ENCODE data around the gene CPE. TPM values are rescaled to one million over a fixed set of nuclear protein-coding genes. Genes with fewer than 3 reads are reported as not detected.

Gene CPE
- total and polyA plus RNA-seq, 10 of the 15 experiments (the other 5 are each of a cell fraction or from before 2014, with no cell fraction given), result 0.05 to 0.14 TPM; not detected in 8

DNA sequence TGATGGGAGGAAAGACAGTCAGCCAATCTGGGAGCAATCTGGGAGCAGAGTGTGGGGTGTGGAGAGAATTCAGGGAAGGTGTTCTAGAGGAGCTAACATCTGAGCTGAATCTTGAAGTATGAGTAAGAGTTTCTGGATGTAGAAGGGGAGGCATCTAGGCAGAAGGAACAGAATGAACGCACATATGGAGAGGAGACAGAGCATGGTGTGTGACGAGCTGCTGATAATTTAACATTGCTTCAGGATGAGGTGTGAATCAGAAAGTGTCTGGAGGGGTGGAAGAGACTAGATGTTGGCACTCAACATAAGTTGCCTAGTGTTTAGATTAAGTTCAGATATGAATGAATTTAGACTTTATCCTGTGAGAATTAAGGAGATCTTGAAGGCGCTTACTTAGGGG lies 58.9 kb downstream of the CPE start:
- ChIA-PET POLR2A (no interaction called here), RAD21 (ENCODE audit: unreplicated experiment) (no interaction called here), CTCF (no interaction called here), SMC1A (ENCODE audit: uncharacterized antibody, unreplicated experiment) (no interaction called here)
- Histone ChIP-seq H3K9me3 (replicated peaks; ENCODE audit: control insufficient read depth, insufficient read depth, low read length) (no peaks in the 10 kb centered on the region), H3K27me3 (replicated peaks in 1 of 2; ENCODE audit: control insufficient read depth in 2 of 2, insufficient read depth in 2 of 2, low read length in 1 of 2) (no peaks in the 10 kb centered on the region; a peak in 1 of 4 replicates), H3K4me1 (ENCODE audit: control insufficient read depth, insufficient read depth, low read length) (no peaks in the 10 kb centered on the region), H3K27ac (ENCODE audit: control insufficient read depth, insufficient read depth) (no peak overlapping the region), H3K4me3 (no peak overlapping the region), H2AFZ (ENCODE audit: control insufficient read depth, low read depth, low read length) (no peak overlapping the region), H3K4me2 (ENCODE audit: control insufficient read depth, insufficient read depth) (no peak overlapping the region), H4K20me1 (ENCODE audit: control insufficient read depth, insufficient read depth) (no peaks in the 10 kb centered on the region), H3K79me2 (ENCODE audit: control insufficient read depth, insufficient read depth, low read length) (no peaks in the 10 kb centered on the region), H3K36me3 (ENCODE audit: control insufficient read depth in 2 of 2, insufficient read depth in 2 of 2, low read length in 1 of 2) (no peaks in the 10 kb centered on the region), H3K9ac (ENCODE audit: control insufficient read depth, insufficient read depth, low read length) (no peak overlapping the region)
- 22% methylated on average over 3 of the region's 3 CpGs for WGBS (ENCODE audit: insufficient coverage, insufficient replicate concordance, low lambda C conversion rate, missing lambda C conversion rate)
- intact Hi-C loops (cut with micrococcal nuclease; ENCODE audit: unreplicated experiment), result no loop called here
- ATAC-seq (no peak), DNase-seq (ENCODE audit: low read depth, low spot score) (no peak), FAIRE-seq (no peak)
- in situ Hi-C loops (cut with MboI), result no loop called here
- BruUV-seq (replicated peaks), result no TSS peak
- TF ChIP-seq KLF5 (IDR thresholded peaks at IDR 0.05; ENCODE audit: partially characterized antibody) (no peak), ZBTB11 (CRISPR knock-in tag; IDR thresholded peaks at IDR 0.05) (no peak), WRNIP1 (IDR thresholded peaks at IDR 0.05; ENCODE audit: borderline replicate concordance, low read depth, low read length) (no peak), CEBPZ (IDR thresholded peaks at IDR 0.05; ENCODE audit: low read depth, low read length) (no peak), MXI1 (IDR thresholded peaks at IDR 0.05; ENCODE audit: low read depth, low read length) (no peak), EED (IDR thresholded peaks at IDR 0.05; ENCODE audit: low read depth) (no peak), NFYA (IDR thresholded peaks at IDR 0.05; ENCODE audit: borderline replicate concordance, low read depth, low read length) (no peak), HDGF (IDR thresholded peaks at IDR 0.05) (no peak), ZNF592 (IDR thresholded peaks at IDR 0.05) (no peak), MLLT1 (IDR thresholded peaks at IDR 0.05) (no peak), NBN (IDR thresholded peaks at IDR 0.05) (no peak), POU2F2 (IDR thresholded peaks at IDR 0.05; ENCODE audit: borderline replicate concordance, low read depth, low read length) (no peak)

Data from GM12878 (cell line).